ENCODE data around the gene MGAT3.

Gene MGAT3

DNA sequence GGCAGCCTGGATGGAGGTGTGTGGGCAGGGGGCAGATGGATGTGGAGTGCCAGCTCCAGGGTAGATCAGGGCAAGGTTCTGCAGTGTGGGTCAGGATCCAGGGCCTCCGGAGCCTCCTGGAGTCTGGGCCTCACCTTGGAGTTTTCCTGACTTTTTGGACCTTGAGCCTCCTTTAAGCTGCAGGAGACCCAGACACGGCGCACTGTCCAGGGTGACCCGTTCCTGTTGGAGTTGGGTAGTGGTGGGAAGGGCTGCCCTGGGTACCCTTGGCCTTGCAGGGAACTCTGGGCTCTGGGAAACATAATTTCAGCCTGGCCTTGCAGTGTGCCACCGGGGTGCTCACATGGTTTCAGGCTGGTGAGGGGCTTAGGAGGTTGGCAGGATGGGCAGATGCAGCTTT is 17.0 kb downstream of the MGAT3 start:
- DNase-seq, result no peak

DNA sequence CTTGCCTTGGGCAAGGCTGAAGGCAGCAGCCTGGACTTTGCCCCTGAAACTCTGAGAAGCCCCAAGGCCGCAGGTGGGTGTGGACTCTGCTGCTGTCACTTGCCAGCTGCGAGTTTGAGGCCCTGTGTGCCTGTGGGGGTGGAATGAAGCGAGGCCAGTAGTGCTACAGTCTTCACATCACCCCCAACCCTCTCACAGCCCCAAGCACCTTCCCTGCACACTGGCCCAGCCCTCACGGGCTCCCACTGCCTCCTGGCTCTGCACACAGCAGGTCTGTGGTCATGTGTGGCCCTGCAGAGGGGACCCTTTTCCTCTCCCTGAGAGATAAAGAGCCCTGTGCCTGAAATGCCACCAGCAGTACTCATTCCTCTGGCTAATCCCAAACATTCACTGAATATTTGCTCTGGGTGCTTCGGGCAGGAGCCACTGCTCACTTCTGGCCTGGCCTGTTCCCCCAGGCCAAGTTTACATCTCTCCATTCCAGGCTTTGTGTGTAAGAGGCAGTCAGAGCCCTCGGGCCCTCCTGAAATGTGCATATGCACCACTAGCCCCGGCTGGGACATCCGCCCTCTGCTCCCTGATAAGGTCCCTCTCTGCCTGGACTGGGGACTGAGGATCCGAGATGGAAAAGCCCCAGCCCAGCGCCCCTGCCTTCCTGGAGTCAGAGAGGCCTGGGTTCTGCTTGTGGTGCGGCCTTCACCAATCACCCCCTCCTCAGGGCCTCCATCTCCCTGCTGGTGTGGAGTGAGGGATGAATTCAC is 17.7 kb downstream of the MGAT3 start:
- no peak for DNase-seq

DNA sequence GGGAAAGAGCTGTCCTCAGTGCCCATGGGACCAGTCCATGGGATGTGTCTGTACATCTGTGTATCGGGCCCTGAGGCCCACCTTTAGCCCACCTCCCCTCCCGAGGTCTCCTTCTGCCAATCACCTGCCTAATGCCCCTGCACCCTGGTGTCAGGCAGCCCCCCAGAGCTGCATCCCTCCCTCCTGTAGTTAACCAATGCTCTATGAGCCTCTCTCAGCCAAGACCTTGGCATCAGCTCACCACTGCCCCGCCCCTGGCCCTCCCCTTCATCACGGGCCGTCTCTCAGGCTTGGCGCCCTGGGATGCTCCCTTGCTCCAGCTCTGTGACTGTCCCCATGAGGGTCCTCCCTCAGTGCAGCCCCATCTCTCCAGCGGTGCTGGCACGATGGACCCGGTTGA is 18.5 kb downstream of the MGAT3 start:
- no peak for DNase-seq

DNA sequence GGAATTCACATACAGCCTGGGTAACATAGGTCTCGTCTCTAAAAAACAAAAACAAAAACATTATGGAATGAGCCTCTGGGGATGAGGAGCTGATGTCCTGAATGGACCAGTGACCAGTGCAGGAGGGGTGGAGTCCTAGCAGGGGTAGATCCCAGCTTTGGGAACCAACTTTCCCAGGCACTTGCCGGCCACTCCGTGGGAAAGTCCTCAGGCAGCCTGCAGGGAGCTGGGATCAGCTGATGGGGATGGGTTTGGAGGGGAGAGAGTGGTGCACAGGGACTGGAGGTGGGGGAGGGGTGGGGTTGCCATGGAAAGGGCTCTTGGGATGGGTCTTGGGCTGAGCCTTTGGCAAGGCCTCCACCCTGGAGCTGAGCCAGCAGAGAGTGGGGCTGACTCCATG is 19.1 kb downstream of the MGAT3 start:
- no peak for DNase-seq

DNA sequence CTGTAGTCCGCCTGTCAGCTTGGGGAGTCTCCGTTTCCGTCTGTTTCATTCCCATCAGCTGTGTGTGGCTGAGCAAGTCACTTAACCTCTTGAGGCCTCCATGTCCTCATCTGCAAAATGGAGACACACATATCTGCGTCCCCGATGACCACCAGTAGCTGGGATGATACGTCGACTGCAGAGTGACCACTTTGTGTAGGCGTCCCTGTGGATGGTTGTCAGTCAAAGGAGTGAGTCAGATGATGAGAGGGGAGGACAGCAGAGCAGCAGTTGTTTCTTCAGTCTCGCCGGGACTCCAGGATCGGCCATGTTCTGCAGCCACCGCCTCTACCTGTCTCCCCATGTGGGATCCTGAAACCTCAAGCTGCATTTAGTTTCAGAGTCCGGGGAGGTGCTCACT is 19.9 kb downstream of the MGAT3 start:
- DNase-seq, result no peak

DNA sequence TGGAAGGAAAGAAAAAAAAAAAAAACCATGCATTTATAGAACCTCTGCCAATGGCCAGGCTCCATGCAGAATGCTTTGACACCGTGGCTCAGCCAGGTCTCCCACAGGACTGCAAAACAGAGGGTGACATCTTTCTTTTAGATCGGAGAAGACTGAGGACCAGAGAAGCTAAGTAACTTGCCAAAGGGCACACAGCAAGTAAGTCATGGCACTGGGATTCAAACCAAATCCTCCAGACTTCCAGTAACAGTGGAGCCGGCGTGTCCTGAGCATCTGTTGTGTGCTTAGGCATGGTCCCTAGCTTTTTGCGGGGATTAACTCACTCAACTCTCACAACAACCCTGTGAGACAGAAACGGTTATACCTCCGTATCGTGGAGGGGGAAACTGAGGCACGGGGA is 20.7 kb downstream of the MGAT3 start:
- DNase-seq, result no peak

DNA sequence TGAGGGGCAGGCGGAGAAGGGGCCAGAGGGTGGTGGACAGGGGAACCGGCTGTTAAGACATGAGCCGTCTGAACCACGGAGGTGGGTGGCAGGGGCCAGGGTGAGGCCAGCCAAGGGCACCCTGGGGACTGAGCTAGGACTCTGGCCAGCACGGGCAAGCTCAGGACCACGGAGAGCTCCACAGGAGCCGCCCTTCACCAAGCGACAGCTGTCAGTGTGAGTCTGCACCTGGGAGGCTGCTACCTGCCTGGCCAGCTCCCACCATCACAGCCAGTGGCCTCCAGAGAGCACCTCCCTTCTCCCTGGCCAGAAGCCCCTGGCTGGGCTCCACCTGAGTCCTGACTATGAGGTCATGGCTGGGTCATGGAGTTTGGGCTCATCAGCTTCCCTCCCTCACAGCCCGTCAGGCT is 21.6 kb downstream of the MGAT3 start:
- no peak for DNase-seq

DNA sequence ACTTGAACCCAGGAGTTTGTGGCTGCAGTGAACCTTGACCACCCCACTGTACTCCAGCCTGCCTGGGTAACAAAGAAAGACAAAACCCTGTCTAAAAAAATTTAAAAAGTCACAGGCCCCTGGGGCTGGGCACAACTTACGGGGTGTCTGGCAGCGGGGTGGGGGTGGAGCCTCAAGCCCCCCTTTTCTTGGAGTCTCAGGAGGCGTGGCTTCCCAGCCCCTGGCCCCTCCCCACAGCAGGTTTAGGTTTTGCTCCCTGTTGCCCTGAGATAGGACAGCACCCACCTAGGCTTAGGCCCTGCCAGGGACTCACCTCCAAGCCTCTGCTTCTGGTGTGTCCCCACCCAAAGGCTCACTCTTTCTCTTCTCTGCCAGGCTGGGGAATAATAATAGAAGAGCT is 22.4 kb downstream of the MGAT3 start:
- DNase-seq, result no peak

DNA sequence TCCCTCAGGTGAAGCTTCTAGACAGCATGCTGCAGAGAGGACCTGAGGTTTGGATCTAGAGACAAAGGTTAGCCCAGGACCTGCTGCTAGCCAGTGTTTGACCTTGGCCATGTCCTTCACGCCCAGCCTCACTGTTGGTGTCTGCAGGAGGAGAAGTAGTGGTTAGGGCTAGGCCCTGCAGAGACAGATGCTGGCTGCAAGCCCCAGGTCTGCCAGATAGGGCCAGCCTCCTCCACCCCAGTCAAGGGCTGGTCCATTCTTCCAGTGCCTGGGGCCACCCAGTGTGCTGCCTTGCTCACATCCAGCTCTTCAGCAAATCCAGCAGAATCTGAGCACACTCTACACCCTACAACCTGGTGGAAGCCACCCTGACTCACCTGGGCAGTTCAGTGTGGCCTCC is 23.7 kb downstream of the MGAT3 start:
- no peak for DNase-seq

DNA sequence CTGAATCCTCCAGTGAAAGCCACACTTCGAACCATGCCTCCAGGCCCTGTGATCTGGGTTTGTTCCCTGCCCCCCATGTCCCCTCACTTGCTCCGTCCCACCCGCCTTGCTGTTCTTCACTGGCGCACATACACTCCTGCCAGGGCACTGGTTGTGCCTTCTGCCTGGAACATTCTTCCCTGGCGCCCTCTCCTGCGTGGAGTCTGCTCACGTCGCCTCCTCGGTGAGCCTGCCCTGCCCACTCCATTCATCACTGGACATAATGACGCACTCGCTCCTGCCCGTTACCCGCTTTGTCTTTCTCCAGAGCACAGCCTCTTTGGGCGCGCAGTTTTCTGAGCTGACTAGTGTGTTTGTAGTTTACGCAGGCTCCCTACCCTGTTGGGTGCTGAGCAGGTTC is 24.2 kb downstream of the MGAT3 start:
- DNase-seq, result no peak

DNA sequence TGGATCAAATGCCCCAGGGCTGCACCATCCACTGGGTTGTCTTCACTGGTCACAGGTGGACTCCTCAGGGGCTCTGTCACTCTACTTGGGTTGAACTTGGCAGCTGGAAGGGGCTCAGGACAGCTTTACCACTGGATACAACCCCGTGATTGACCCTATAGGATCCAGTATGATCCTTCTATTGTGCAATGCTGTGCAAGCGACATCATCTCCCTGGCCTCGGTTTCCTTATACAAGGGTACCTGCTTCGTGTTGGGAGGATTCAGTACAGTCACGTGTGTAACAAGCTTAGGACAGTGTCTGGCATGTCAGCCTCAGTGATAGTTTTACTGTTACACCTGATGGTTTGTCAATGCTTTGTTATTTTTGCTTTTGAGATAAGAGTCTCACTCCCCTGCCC is 24.8 kb downstream of the MGAT3 start:
- DNase-seq, result no peak

DNA sequence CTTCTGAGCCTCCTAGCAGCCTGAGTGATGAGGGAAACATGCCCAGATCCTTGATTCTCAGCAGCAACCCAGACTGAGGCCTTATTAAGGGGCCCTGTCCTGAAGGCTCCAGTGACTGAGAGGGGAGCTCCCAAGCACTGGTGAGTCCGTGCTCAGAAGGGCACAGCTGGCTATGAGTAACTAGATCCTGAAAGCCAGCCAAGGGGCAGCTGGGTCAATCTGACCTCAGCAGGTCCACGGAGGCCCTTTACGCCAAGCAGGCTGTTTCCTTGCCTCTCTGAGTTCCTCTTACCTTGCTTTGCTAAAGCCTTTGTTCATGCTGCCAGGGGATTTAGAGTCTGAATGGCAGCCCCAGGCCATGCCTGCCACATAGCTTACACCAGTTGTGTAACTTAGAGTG is 26.0 kb downstream of the MGAT3 start:
- DNase-seq, result no peak

DNA sequence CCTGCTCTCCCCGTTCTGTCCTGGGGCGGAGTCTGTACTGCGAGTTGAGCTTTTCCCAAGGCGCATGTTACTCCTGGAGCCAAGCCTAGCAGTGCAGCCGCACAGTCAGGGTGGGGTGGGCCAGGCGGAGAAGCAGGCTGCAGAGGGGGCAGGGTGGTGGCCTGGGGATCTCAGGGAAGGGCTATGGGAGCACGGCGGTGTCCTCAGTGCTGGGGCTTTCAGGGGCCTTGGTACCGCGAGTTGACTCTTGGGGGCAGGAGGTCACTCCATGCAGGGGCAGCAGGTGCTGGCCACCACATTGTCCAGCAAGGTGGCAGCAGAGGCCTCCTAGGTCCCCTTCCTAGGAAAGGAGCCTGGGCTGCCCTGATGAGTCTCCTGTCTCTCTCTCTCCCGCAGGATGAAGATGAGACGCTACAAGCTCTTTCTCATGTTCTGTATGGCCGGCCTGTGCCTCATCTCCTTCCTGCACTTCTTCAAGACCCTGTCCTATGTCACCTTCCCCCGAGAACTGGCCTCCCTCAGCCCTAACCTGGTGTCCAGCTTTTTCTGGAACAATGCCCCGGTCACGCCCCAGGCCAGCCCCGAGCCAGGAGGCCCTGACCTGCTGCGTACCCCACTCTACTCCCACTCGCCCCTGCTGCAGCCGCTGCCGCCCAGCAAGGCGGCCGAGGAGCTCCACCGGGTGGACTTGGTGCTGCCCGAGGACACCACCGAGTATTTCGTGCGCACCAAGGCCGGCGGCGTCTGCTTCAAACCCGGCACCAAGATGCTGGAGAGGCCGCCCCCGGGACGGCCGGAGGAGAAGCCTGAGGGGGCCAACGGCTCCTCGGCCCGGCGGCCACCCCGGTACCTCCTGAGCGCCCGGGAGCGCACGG is 30.4 kb downstream of the MGAT3 start:
- DNase-seq, result no peak

DNA sequence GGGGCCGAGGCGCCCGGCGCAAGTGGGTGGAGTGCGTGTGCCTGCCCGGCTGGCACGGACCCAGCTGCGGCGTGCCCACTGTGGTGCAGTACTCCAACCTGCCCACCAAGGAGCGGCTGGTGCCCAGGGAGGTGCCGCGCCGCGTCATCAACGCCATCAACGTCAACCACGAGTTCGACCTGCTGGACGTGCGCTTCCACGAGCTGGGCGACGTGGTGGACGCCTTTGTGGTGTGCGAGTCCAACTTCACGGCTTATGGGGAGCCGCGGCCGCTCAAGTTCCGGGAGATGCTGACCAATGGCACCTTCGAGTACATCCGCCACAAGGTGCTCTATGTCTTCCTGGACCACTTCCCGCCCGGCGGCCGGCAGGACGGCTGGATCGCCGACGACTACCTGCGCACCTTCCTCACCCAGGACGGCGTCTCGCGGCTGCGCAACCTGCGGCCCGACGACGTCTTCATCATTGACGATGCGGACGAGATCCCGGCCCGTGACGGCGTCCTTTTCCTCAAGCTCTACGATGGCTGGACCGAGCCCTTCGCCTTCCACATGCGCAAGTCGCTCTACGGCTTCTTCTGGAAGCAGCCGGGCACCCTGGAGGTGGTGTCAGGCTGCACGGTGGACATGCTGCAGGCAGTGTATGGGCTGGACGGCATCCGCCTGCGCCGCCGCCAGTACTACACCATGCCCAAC is 31.2 kb downstream of the MGAT3 start:
- no peak for DNase-seq

DNA sequence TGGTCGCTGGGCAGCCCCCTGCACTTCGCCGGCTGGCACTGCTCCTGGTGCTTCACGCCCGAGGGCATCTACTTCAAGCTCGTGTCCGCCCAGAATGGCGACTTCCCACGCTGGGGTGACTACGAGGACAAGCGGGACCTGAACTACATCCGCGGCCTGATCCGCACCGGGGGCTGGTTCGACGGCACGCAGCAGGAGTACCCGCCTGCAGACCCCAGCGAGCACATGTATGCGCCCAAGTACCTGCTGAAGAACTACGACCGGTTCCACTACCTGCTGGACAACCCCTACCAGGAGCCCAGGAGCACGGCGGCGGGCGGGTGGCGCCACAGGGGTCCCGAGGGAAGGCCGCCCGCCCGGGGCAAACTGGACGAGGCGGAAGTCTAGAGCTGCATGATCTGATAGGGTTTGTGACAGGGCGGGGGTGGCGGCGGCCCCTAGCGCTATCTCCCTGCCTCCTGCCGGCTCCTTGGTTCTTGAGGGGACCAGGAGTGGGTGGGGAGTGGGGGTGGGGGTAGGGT is 31.8 kb downstream of the MGAT3 start:
- no peak for DNase-seq

DNA sequence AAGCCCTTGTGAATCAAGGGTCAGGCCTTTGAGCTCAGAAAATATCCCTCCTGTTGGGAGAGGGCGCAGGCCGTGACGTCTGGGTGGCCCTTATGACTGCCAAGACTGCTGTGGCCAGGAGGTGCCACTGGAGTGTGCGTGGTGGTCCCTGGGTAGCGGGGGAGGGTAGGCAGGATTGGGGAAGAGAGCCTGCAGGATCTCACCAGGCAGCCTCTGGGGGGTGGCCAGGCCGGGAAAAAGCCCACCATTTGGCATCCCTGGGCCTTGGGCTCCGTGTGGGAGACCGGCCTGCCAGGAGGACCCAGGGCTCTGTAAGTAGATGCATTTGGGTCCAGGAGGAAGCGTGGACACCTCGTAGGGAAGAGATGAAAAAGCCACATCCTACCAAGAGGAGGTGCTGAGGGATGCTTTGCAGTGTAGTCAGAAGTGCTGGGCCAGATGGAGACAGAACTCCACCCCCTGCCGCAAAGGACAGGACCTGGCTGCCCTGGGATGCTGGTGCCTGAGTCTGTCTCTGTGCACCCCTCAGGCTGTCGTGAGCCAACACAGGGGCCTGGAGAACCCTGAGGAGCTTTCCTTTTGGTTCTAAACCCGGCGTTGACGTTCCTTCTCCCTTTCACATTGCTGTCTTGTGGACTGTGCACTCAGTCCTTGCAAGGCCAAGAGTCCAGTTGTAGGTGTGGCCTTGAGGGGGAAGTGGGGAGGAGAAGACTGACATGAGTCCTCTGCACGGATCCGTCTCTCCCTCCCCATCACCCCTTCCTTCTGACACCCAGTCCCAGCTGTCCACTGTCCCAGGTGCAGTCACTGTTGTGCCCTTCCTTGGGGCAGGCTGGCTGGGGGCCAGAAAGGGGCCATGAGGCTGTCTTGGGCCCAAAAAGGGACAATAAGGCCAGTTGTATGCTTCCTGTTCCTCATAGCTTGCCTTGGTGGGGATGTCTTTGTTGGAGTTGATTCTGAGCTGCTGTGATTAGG is 32.6 kb downstream of the MGAT3 start:
- DNase-seq, result no peak

DNA sequence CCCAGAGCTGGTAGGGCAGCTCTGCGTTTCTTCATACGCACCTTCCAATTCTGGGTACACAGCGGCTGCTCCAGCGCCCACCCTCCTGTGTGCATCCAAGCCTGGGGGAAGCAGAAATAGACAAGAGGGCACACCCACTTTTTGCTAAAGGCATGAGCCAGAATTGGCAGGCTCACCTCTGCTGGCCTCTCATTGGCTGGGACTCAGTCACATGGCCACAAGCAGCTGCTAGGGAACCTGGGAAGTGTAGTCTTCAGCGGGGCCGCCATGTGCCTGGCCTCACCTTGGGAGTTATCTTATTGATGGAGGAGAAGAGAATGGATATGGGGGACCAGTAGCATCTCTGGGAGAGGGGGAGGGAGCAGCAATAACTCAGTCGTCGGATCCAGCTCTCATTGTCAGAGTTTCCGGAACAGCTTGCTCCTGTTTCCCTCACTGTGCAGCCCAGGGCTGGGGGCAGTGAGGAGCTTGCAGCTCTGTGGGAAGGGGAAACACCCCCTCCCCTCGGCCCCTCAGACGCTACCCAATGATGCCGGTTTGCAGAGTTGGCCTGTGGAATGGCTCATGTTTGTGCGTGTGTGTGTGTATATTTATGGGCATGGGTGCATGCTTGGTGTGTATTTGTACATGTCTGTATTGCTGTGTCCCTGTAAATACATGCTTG is 33.5 kb downstream of the MGAT3 start:
- peak; percentile 68 for DNase-seq

DNA sequence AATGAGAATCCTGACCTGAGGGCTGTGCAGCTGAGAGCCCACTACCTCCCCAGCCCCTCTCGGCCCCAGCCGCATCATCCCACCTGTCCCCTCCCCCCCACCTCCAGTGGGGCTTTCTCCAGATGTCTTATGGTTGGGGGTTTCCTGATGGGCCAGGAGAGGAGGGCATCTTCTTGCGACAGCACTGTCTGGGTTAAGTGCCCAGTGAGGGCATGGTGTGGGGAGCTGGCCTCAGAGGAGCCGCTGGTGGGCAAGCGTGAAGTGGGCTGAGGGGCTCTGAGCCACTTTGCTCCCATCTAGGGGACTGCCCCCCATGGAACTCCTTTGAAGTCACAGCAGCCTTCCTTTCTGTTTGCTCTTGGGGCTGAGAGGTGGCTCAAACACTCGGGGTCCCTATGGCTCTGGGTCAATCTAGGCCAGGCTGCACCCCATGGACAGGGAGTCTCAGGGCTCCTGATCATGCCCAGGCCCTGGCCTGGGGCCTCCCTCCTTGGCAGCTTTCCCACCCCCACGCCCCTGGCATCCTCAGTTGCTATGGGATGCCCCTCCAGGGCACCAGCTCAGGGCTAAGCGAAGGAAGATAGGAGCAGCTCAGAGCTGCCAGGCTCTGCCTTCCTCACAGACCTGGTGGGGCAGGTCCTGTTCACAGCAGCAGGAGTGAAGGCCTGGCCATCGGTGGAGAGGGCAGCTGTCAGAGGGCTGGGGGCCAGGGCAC is 34.3 kb downstream of the MGAT3 start:
- DNase-seq, result no peak

DNA sequence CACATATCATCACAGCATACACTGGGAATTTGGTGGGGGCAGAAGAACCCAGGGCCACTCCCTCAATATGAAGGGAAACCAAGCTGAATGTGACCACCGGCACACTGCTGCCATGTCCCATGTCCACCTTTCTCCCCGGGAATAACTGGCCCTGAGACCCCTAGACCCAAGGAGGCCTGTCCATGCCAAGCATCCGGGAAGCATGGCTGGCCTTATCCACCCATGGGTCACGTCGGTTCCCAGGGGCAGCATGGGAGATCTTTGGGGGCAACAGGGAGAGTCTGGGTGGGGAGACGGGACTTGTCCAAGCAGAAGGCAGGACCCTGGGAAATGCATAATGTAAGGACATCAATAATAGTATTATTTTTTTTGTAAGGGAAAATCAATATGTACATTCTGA is 34.9 kb downstream of the MGAT3 start:
- DNase-seq, result no peak

DNA sequence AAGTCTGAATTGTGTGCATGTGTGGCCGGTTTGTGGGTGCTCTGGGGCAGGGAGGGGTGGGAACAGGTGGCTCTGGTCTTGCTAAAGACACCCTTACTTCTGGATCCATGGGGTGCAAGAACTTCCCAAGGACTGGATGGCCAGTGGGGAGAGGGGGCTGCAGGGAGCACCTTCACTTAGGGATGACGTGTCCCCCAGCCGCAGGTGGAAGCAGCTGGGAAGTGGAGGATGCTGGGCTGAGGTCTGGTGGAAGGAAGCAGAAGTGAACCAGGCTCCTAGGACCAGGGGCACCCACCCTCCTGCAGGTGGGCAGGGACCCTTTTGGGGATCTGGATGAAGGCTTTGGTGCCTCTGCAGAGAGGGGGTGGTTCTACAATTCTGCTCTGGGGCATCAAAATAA is 35.4 kb downstream of the MGAT3 start:
- no peak for DNase-seq

DNA sequence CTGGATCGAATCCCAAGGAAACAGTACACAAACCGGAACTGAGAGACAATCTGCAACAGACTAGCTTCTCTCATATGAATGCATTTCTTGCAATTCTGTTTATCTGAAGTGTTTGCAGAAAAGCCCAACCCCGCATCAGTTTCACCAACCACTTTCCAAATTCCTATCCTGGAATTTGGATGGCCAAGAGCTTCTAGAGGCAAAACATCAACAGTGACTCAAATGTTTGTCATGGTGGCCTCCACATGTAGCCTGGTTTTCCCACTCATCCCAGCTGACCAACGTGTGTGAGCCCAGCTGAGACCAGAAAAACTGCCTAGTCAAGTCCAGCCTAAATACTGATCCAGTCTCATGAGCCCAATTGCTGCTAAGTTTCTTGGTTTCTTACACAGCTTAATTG is 36.9 kb downstream of the MGAT3 start:
- DNase-seq, result no peak
